ENCODE results near the gene VAV2. TPM values are rescaled to one million over a fixed set of nuclear protein-coding genes. Genes with fewer than 3 reads are reported as not detected.

The VAV2 gene
- total and polyA plus RNA-seq, 9 of the 15 experiments (the other 6 are each of a cell fraction or from before 2014, with no cell fraction given), result 0.01 to 2.7 (median 1.0) TPM; not detected in 1

- TF ChIP-seq ZBTB40 (IDR thresholded peaks at IDR 0.05) (peak; percentile 32; the same call in 1 of the 2 replicates), ZBTB40 (CRISPR knock-in tag; IDR thresholded peaks at IDR 0.05) (no peak), RBM22 (IDR thresholded peaks at IDR 0.05; ENCODE audit: low read depth, low read length, poor library complexity, severe bottlenecking) (peak; percentile 58), TCF7 (IDR thresholded peaks at IDR 0.05; ENCODE audit: borderline replicate concordance) (no peak), CREB1 (IDR thresholded peaks at IDR 0.05) (peak; percentile 81), CREB1 (CRISPR knock-in tag; IDR thresholded peaks at IDR 0.05) (peak; percentile 80; the same call in 1 of the 2 replicates), HNRNPK (IDR thresholded peaks at IDR 0.05; ENCODE audit: low read depth, low read length, poor library complexity, severe bottlenecking) (no peak), PYGO2 (tag; IDR thresholded peaks at IDR 0.05) (no peak), MCM2 (IDR thresholded peaks at IDR 0.05; ENCODE audit: low read depth) (peak; percentile 86; the same call in 1 of the 2 replicates), CAMTA2 (CRISPR knock-in tag; conservative IDR thresholded peaks at IDR 0.05) (no peak), HIVEP1 (CRISPR knock-in tag; IDR thresholded peaks at IDR 0.05) (no peak), ZNF449 (CRISPR knock-in tag; IDR thresholded peaks at IDR 0.05) (no peak)
Measured at GRCh38 chr9:134024828-134025605, 32.9 kb upstream of the VAV2 start, which contains the start of gene BRD3OS (continued).

Data from K562 (cell line).